GM12891 (cell line): ENCODE results near the gene SSU72.
"Not testable (repeated sequence)": the region's sequence is repeated elsewhere in the genome, so short reads cannot be mapped to it uniquely, and the experiment has no call there.

Source experiments
- POLR2A ChIP-seq: IDR thresholded peaks from 2 replicates; pipeline ENCODE4 v1.6.1; 2011; ENCODE audit warnings: low read depth, low read length, control low read depth
- TAF1 ChIP-seq: IDR thresholded peaks from 2 replicates; pipeline ENCODE4 v1.6.1; 2011; ENCODE audit warnings: low read depth, low read length, control low read depth

DNA sequence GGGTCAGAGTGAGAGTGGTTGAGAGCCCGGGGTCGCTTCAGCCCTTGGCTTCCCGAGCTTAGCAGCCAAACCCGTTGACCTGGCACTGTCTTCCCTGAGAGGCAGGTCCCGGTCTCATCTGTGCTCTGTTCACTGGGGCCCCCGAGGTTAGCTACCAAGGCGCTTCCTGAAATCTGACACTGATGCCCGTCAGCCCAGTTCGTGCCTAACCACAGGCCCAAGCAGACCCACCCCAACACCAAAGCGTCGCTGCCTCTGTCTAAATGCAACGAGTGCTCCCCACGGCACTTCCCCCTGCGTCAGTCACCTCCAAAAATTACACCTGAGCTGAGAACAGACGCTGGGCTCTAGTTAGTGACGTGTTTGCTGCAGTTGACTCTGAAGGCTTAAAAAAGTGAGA, 60.3 kb downstream of the SSU72 start:
- not testable (repeated sequence) for TF ChIP-seq TAF1, POLR2A
